ENCODE results near the gene DEK.

DEK gene

GRCh38 chr6:18265787-18266522 lies 1.6 kb upstream of the DEK start:
- DNase-seq (ENCODE audit: low read depth in 4 of 4, low spot score in 1 of 4), result no peak

- DNase-seq (ENCODE audit: low read depth in 4 of 4, low spot score in 1 of 4), result no peak
Measured at GRCh38 chr6:18264923-18265377, 620 bp upstream of the DEK start.

- DNase-seq (ENCODE audit: low read depth in 4 of 4, low spot score in 1 of 4), result no peak
Measured at GRCh38 chr6:18263418-18264218, 712 bp downstream of the DEK start.

GRCh38 chr6:18262702-18263417 lies 1.5 kb downstream of the DEK start:
- DNase-seq (ENCODE audit: low read depth in 4 of 4, low spot score in 1 of 4), result peak in 2 of 4 experiments; percentile 23 to 31

- DNase-seq (ENCODE audit: low read depth in 4 of 4, low spot score in 1 of 4), result no peak
Measured at GRCh38 chr6:18261877-18262276, 2.5 kb downstream of the DEK start.

GRCh38 chr6:18260448-18261106 lies 3.8 kb downstream of the DEK start:
- peak in 1 of 4 experiments; percentile 12 for DNase-seq (ENCODE audit: low read depth in 4 of 4, low spot score in 1 of 4)

- no peak for DNase-seq (ENCODE audit: low read depth in 4 of 4, low spot score in 1 of 4)
Measured at GRCh38 chr6:18259675-18260447, 4.5 kb downstream of the DEK start.

- DNase-seq (ENCODE audit: low read depth in 4 of 4, low spot score in 1 of 4), result no peak
Measured at GRCh38 chr6:18254793-18255192, 9.5 kb downstream of the DEK start.

- DNase-seq (ENCODE audit: low read depth in 4 of 4, low spot score in 1 of 4), result no peak
Measured at GRCh38 chr6:18253635-18254034, 10.7 kb downstream of the DEK start.

GRCh38 chr6:18249271-18249670 lies 15.1 kb downstream of the DEK start:
- no peak for DNase-seq (ENCODE audit: low read depth in 4 of 4, low spot score in 1 of 4)

- DNase-seq (ENCODE audit: low read depth in 4 of 4, low spot score in 1 of 4), result no peak
Measured at GRCh38 chr6:18248698-18249097, 15.6 kb downstream of the DEK start.

GRCh38 chr6:18247002-18247401 lies 17.3 kb downstream of the DEK start:
- no peak for DNase-seq (ENCODE audit: low read depth in 4 of 4, low spot score in 1 of 4)

GRCh38 chr6:18246205-18246604 lies 18.1 kb downstream of the DEK start:
- no peak for DNase-seq (ENCODE audit: low read depth in 4 of 4, low spot score in 1 of 4)

- peak in 1 of 4 experiments; percentile 24 for DNase-seq (ENCODE audit: low read depth in 4 of 4, low spot score in 1 of 4)
Measured at GRCh38 chr6:18245642-18246041, 18.7 kb downstream of the DEK start.

- no peak for DNase-seq (ENCODE audit: low read depth in 4 of 4, low spot score in 1 of 4)
Measured at GRCh38 chr6:18245079-18245478, 19.3 kb downstream of the DEK start.

GRCh38 chr6:18244251-18244650 lies 20.1 kb downstream of the DEK start:
- DNase-seq (ENCODE audit: low read depth in 4 of 4, low spot score in 1 of 4), result no peak

- DNase-seq (ENCODE audit: low read depth in 4 of 4, low spot score in 1 of 4), result no peak
Measured at GRCh38 chr6:18243302-18243893, 20.9 kb downstream of the DEK start.

GRCh38 chr6:18242062-18242851 lies 22.1 kb downstream of the DEK start:
- DNase-seq (ENCODE audit: low read depth in 4 of 4, low spot score in 1 of 4), result no peak

All from stimulated activated CD4-positive, alpha-beta T cell treated with anti-CD3 and anti-CD28 coated beads, Interleukin-1b, Interleukin-23, amount 100 ng/mL, for 24 hours (primary cell).